PC-3 (cell line): ENCODE data around the gene IPO8. TPM values are rescaled to one million over a fixed set of nuclear protein-coding genes. Genes with fewer than 3 reads are reported as not detected.

Experiments
- ATAC-seq: fragments of 200-7000 bp; cut with Tn5 transposase; 2 replicates; pipeline ENCODE4 v1.9.1; 2020; ENCODE audit warnings: mild to moderate bottlenecking, moderate library complexity
- BruUV-seq: library from RNA; stranded (reverse); fragments of 400-500 nt; replicated peaks from 2 replicates; lab custom pipeline; 2021; lab: Mats Ljungman, UMichigan
- CTCF ChIA-PET: fragments of 300-600 bp; sonication (Branson Sonifier 250); formaldehyde crosslinking; loops from one replicate; lab custom pipeline; 2022; ENCODE audit warnings: antibody characterized with exemption; lab: Charles Lee
- POLR2A ChIA-PET: fragments of 300-600 bp; sonication (Branson Sonifier 250); formaldehyde crosslinking; loops from one replicate; lab custom pipeline; 2022; ENCODE audit warnings: antibody characterized with exemption; ENCODE audit not compliant: unreplicated experiment; lab: Charles Lee
- DNase-seq: peaks from one replicate; pipeline ENCODE4 v3.0.0-alpha.2; 2015
- H2AFZ ChIP-seq: fragments of 300-600 bp; sonication (generic); 2 replicates; pipeline ENCODE4 v1.6.0; 2016; ENCODE audit warnings: antibody characterized with exemption, low read length
- H3F3A ChIP-seq: fragments of 300-600 bp; sonication (generic); one replicate; pipeline ENCODE4 v1.6.0; 2017; ENCODE audit warnings: antibody characterized with exemption, low read length, control low read depth, mild to moderate bottlenecking; ENCODE audit not compliant: unreplicated experiment
- H3K27ac ChIP-seq: fragments of 300-600 bp; sonication (generic); 2 replicates; pipeline ENCODE4 v1.5.1; 2016; ENCODE audit warnings: mild to moderate bottlenecking, low read length
- H3K27me3 ChIP-seq: fragments of 300-600 bp; sonication (generic); 2 replicates; pipeline ENCODE4 v1.6.1; 2016; ENCODE audit warnings: low read length, mixed read lengths
- H3K36me3 ChIP-seq: fragments of 300-600 bp; sonication (generic); 2 replicates; pipeline ENCODE4 v1.6.1; 2016; ENCODE audit warnings: low read depth, mixed run types, low read length, mixed read lengths
- H3K4me1 ChIP-seq: fragments of 300-600 bp; sonication (generic); 2 replicates; pipeline ENCODE4 v1.5.1; 2016; ENCODE audit warnings: low read length; ENCODE audit not compliant: insufficient read depth
- H3K4me2 ChIP-seq: fragments of 300-600 bp; sonication (generic); 2 replicates; pipeline ENCODE4 v1.6.0; 2016; ENCODE audit warnings: low read length
- H3K4me3 ChIP-seq: fragments of 300-600 bp; sonication (generic); 2 replicates; pipeline ENCODE4 v1.5.1; 2016; ENCODE audit warnings: mild to moderate bottlenecking, low read length, mixed read lengths
- H3K79me2 ChIP-seq: fragments of 300-600 bp; sonication (generic); 2 replicates; pipeline ENCODE4 v1.6.1; 2017; ENCODE audit warnings: low read length, mixed read lengths
- H3K9ac ChIP-seq: fragments of 300-600 bp; sonication (generic); 2 replicates; pipeline ENCODE4 v1.6.0; 2016; ENCODE audit warnings: mild to moderate bottlenecking, low read length
- H3K9me2 ChIP-seq: fragments of 300-600 bp; sonication (generic); replicated peaks from 2 replicates; pipeline ENCODE4 v1.6.1; 2016; ENCODE audit warnings: mixed run types, low read length, mixed read lengths
- H3K9me3 ChIP-seq: fragments of 300-600 bp; sonication (generic); 2 replicates; pipeline ENCODE4 v1.6.1; 2016; ENCODE audit warnings: low read length, mixed read lengths
- H4K20me1 ChIP-seq: fragments of 300-600 bp; sonication (generic); 2 replicates; pipeline ENCODE4 v1.6.1; 2016; ENCODE audit warnings: low read length, mixed read lengths
- EZH2 ChIP-seq: fragments of 300-600 bp; sonication (generic); IDR thresholded peaks from one replicate; pipeline ENCODE4 v1.6.1; 2017; ENCODE audit warnings: antibody characterized with exemption, mild to moderate bottlenecking, low read length; ENCODE audit not compliant: unreplicated experiment
- EZH2phosphoT487 ChIP-seq: fragments of 300-600 bp; sonication (generic); IDR thresholded peaks from 2 replicates; pipeline ENCODE4 v1.6.1; 2018; ENCODE audit warnings: mild to moderate bottlenecking, antibody characterized with exemption, low read length, borderline replicate concordance
- intact Hi-C: fragments of 100-400 bp; cut with micrococcal nuclease; formaldehyde crosslinking; loops from 2 replicates; pipeline ENCODE4 v1.9.0; 2023
- total RNA-seq: library from RNA; depleted of rRNA; stranded (reverse); fragments of >200 nt; gene quantifications from 2 replicates; pipeline ENCODE4 v1.2.3, GENCODE V29; 2014
- TF ChIP-seq, protein P1 (sequence below): fragments of 300-600 bp; sonication (generic); conservative IDR thresholded peaks from 2 replicates; pipeline ENCODE4 v1.5.1; 2017; ENCODE audit warnings: antibody characterized with exemption, low read depth, mild to moderate bottlenecking, low read length

IPO8 gene
- total RNA-seq, 1 experiment from 2014 or later: 13.3 TPM

DNA sequence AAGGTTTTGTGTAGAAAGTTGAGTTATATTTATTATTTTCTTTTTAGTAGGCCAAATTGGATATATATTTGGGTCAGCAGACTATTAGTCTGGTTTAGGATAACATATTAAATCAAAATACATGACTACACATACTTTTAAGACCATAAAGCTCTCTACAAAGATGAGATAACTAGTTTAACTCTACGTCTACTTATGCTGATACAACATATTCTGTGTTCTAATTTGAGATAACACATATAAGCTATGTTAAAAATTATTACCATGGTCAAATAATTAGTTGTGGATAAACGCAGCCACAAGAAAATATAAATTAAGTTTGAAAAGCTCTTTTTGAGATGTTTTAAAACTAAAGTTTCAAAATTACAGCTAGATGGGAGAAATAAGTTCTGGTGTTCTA, 55.3 kb downstream of the IPO8 start:
- Histone ChIP-seq H3K4me3 (no peak overlapping the region), H4K20me1 (no peaks in the 10 kb centered on the region), H3K9me2 (no peaks in the 10 kb centered on the region), H3K9ac (no peak overlapping the region), H3K36me3 (no peaks in the 10 kb centered on the region; the same call in 1 of the 2 replicates), H3K79me2 (no peaks in the 10 kb centered on the region), H3K9me3 (no peaks in the 10 kb centered on the region), H3K4me2 (no peak overlapping the region), H3F3A (no peaks in the 10 kb centered on the region), H2AFZ (no peak overlapping the region), H3K4me1 (no peaks in the 10 kb centered on the region), H3K27me3 (no peaks in the 10 kb centered on the region), H3K27ac (no peak overlapping the region)
- BruUV-seq: no TSS peak
- TF ChIP-seq EZH2 (no peak), EZH2phosphoT487 (no peak)
- TF ChIP-seq, protein P1, sequence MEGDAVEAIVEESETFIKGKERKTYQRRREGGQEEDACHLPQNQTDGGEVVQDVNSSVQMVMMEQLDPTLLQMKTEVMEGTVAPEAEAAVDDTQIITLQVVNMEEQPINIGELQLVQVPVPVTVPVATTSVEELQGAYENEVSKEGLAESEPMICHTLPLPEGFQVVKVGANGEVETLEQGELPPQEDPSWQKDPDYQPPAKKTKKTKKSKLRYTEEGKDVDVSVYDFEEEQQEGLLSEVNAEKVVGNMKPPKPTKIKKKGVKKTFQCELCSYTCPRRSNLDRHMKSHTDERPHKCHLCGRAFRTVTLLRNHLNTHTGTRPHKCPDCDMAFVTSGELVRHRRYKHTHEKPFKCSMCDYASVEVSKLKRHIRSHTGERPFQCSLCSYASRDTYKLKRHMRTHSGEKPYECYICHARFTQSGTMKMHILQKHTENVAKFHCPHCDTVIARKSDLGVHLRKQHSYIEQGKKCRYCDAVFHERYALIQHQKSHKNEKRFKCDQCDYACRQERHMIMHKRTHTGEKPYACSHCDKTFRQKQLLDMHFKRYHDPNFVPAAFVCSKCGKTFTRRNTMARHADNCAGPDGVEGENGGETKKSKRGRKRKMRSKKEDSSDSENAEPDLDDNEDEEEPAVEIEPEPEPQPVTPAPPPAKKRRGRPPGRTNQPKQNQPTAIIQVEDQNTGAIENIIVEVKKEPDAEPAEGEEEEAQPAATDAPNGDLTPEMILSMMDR: no peak
- ChIA-PET POLR2A (no interaction called here), CTCF (no interaction called here)
- ATAC-seq (no peak), DNase-seq (no peak)
- intact Hi-C loops: no loop called here

- Histone ChIP-seq H3K9me3 (no peaks in the 10 kb centered on the region), H3K27me3 (no peaks in the 10 kb centered on the region), H3K9me2 (no peaks in the 10 kb centered on the region), H3K4me3 (no peak overlapping the region), H4K20me1 (no peaks in the 10 kb centered on the region), H3K79me2 (no peaks in the 10 kb centered on the region), H3K36me3 (no peaks in the 10 kb centered on the region; the same call in 1 of the 2 replicates), H3F3A (no peaks in the 10 kb centered on the region), H3K9ac (no peak overlapping the region), H3K4me1 (no peaks in the 10 kb centered on the region), H2AFZ (no peak overlapping the region), H3K4me2 (no peak overlapping the region), H3K27ac (no peak overlapping the region)
- intact Hi-C loops: no loop called here
- BruUV-seq: no TSS peak
- no peak for ATAC-seq
- POLR2A ChIA-PET: no interaction called here
- DNase-seq: no peak
- CTCF ChIA-PET: no interaction called here
- TF ChIP-seq EZH2phosphoT487: no peak
- no peak for TF ChIP-seq EZH2
- TF ChIP-seq, protein P1: no peak
Measured at GRCh38 chr12:30635385-30635784, 60.3 kb downstream of the IPO8 start.

GRCh38 chr12:30631740-30632139, 63.9 kb downstream of the IPO8 start:
- ChIA-PET CTCF (no interaction called here), POLR2A (no interaction called here)
- H3K9me2 ChIP-seq: no peaks in the 10 kb centered on the region
- no peak overlapping the region for H3K9ac ChIP-seq
- no peaks in the 10 kb centered on the region for H3K27me3 ChIP-seq
- H3K4me1 ChIP-seq: no peaks in the 10 kb centered on the region
- intact Hi-C loops: no loop called here
- H4K20me1 ChIP-seq: no peaks in the 10 kb centered on the region
- H3K4me2 ChIP-seq: no peak overlapping the region
- BruUV-seq: no TSS peak
- TF ChIP-seq EZH2phosphoT487: no peak
- no peak for TF ChIP-seq EZH2
- TF ChIP-seq, protein P1: no peak
- H3K27ac ChIP-seq: no peak overlapping the region
- no peaks in the 10 kb centered on the region for H3K36me3 ChIP-seq
- no peaks in the 10 kb centered on the region for H3K79me2 ChIP-seq
- no peaks in the 10 kb centered on the region for H3K9me3 ChIP-seq
- H2AFZ ChIP-seq: no peak overlapping the region
- DNase-seq: no peak
- no peak overlapping the region for H3K4me3 ChIP-seq
- no peak for ATAC-seq
- H3F3A ChIP-seq: no peaks in the 10 kb centered on the region
